ENCODE measurements around the gene NLRP5.
A peak's percentile ranks its signal among the peaks of the same experiment; 100 is the strongest.

GRCh38 chr19:56080669-56081401 is 94.3 kb downstream of the NLRP5 start:
- TF ChIP-seq CTCF (IDR thresholded peaks at IDR 0.05; ENCODE audit: borderline replicate concordance, extremely low read depth, low read length, poor library complexity, severe bottlenecking): peak; percentile 70
- no peak for TF ChIP-seq EZH2 (IDR thresholded peaks at IDR 0.05; ENCODE audit: borderline replicate concordance, low read depth, low read length, severe bottlenecking)

All from DND-41 (cell line).